ENCODE data around the gene NFAT5. TPM values are rescaled to one million over a fixed set of nuclear protein-coding genes. Genes with fewer than 3 reads are reported as not detected.

NFAT5 gene
- total and polyA plus RNA-seq, 2 donors (not counting 3 experiments of a cell fraction or from before 2014, with no cell fraction given), result 17.2 to 49.5 TPM

GRCh38 chr16:69718111-69718764 lies 152.5 kb downstream of the NFAT5 start:
- ChIA-PET POLR2A (no interaction called here), CTCF (interaction anchor here (1.7 to 3.2 kb wide), 2 partner anchors 36 to 212 kb away, joined by 4 to 10 read pairs; partner anchors contain the start of gene NOB1)
- no peak overlapping the region for H2AFZ ChIP-seq (ENCODE audit: low read depth, low read length)
- FAIRE-seq, result no peak
- peaks cover 1% of the 10 kb centered on the region for H3K4me1 ChIP-seq (ENCODE audit: control insufficient read depth, extremely low read depth, insufficient read depth, low read length)
- H3K4me3 ChIP-seq (replicated peaks in 1 of 3; ENCODE audit: insufficient read depth in 1 of 3, low read depth in 1 of 3, low read length in 3 of 3), result no peak overlapping the region
- no peak overlapping the region for H3K9ac ChIP-seq (replicated peaks; ENCODE audit: extremely low read depth, insufficient read depth, low read length)
- H4K20me1 ChIP-seq (replicated peaks; ENCODE audit: control insufficient read depth, extremely low read depth, insufficient read depth, low read length), result no peaks in the 10 kb centered on the region
- intact Hi-C loops (cut with micrococcal nuclease) (no loop called here), dilution Hi-C loops (cut with MboI; ENCODE audit: extremely low pct_ligation_motif_present, low sequenced_read_pairs) (no loop called here)
- H3K9me1 ChIP-seq (replicated peaks; ENCODE audit: control insufficient read depth, extremely low read depth, insufficient read depth, low read length), result no peaks in the 10 kb centered on the region
- no peak overlapping the region for H3K4me2 ChIP-seq (ENCODE audit: insufficient read depth, low read length)
- H3K36me3 ChIP-seq (ENCODE audit: control insufficient read depth in 2 of 2, extremely low read depth in 1 of 2, insufficient read depth in 2 of 2, low read length in 2 of 2), result peaks cover 17 to 36% of the 10 kb centered on the region in 2 experiments
- no TSS peak for BruUV-seq (replicated peaks)
- H3K9me3 ChIP-seq (replicated peaks; ENCODE audit: control insufficient read depth, insufficient read depth, low read length), result no peaks in the 10 kb centered on the region
- TF ChIP-seq EZH2 (IDR thresholded peaks at IDR 0.05; ENCODE audit: borderline replicate concordance, low read depth, low read length, severe bottlenecking) (no peak), CTCF (IDR thresholded peaks at IDR 0.05; ENCODE audit: extremely low read depth in 1 of 2, insufficient read depth in 1 of 2, low read depth in 1 of 2, low read length in 2 of 2) (no peak), FOS (IDR thresholded peaks at IDR 0.05; ENCODE audit: borderline replicate concordance, insufficient read depth, low read length) (no peak), JUN (IDR thresholded peaks at IDR 0.05; ENCODE audit: borderline replicate concordance, insufficient read depth, insufficient read length, low read depth) (no peak), POLR2A (IDR thresholded peaks at IDR 0.05; ENCODE audit: low read depth, low read length) (no peak), MAX (IDR thresholded peaks at IDR 0.05; ENCODE audit: insufficient read depth, insufficient read length) (no peak), MYC (IDR thresholded peaks at IDR 0.05; ENCODE audit: low read depth, low read length) (no peak), POLR2AphosphoS5 (IDR thresholded peaks at IDR 0.05; ENCODE audit: insufficient read depth, low read depth, low read length) (no peak), GATA2 (IDR thresholded peaks at IDR 0.05; ENCODE audit: insufficient read depth, insufficient read length, low read depth, low read length) (no peak)
- H3K79me2 ChIP-seq (ENCODE audit: control insufficient read depth, insufficient read depth, low read length), result peaks cover 36% of the 10 kb centered on the region
- no peaks in the 10 kb centered on the region for H3K27me3 ChIP-seq (ENCODE audit: control insufficient read depth in 2 of 2, insufficient read depth in 2 of 2, low read length in 2 of 2)
- DNase-seq (ENCODE audit: low read depth, low spot score), result no peak
- no peak overlapping the region for H3K27ac ChIP-seq (ENCODE audit: insufficient read depth, low read depth, low read length)

Measured in endothelial cell of umbilical vein (primary cell).